ENCODE measurements around the gene RNF103. TPM values are rescaled to one million over a fixed set of nuclear protein-coding genes. Genes with fewer than 3 reads are reported as not detected.

RNF103 gene
- total and polyA plus RNA-seq, 2 of the 8 experiments (the other 6 are each of a cell fraction or from before 2014, with no cell fraction given): 3.3 to 7.4 TPM

- Histone ChIP-seq H2AK5ac (ENCODE audit: low read depth, low read length) (no peak overlapping the region), H3K27me3 (replicated peaks in 1 of 4; ENCODE audit: control insufficient read depth in 3 of 4, extremely low read depth in 1 of 4, insufficient read depth in 3 of 4, low read length in 3 of 4) (no peaks in the 10 kb centered on the region), H4K8ac (ENCODE audit: extremely low read depth, insufficient read depth, low read length) (peak overlapping the region; percentile 60), H3K56ac (replicated peaks; ENCODE audit: insufficient read length, low read depth, low read length) (no peak overlapping the region), H4K91ac (replicated peaks; ENCODE audit: insufficient read length, low read length) (no peak overlapping the region), H3K27ac (ENCODE audit: low read depth, low read length) (peak overlapping the region; percentile 81; the same call in 1 of the 2 replicates), H3K79me2 (ENCODE audit: control insufficient read depth in 1 of 2, insufficient read depth in 2 of 2, low read length in 2 of 2) (peaks cover 0 to 13% of the 10 kb centered on the region in 2 experiments; a peak in 2 of 4 replicates), H3K9ac (replicated peaks in 1 of 4; ENCODE audit: extremely low read depth in 1 of 4, low read depth in 3 of 4, low read length in 3 of 4) (peak overlapping the region in 3 of 4 experiments; percentile 67 to 93 (median 79); a peak in 6 of 7 replicates), H4K20me1 (replicated peaks in 1 of 2; ENCODE audit: control insufficient read depth in 1 of 2, insufficient read depth in 2 of 2, low read length in 2 of 2) (peaks cover 0 to 2% of the 10 kb centered on the region in 2 experiments), H3K36me3 (ENCODE audit: control insufficient read depth in 2 of 4, insufficient read depth in 4 of 4, low read length in 3 of 4) (peaks cover 0 to 5% (median 0%) of the 10 kb centered on the region in 4 experiments; a peak in 1 of 8 replicates), H3K79me1 (ENCODE audit: low read depth, low read length) (no peaks in the 10 kb centered on the region; the same call in 1 of the 2 replicates), H3K4ac (replicated peaks; ENCODE audit: insufficient read length, low read depth, low read length) (no peak overlapping the region), H2AFZ (ENCODE audit: low read length) (peak overlapping the region; percentile 78), H3K23me2 (ENCODE audit: low read depth, low read length) (peaks cover 10% of the 10 kb centered on the region; the same call in 1 of the 2 replicates), H3K18ac (ENCODE audit: extremely low read depth, low read length) (no peak overlapping the region; the same call in 1 of the 2 replicates), H2BK15ac (ENCODE audit: low read length) (no peak overlapping the region), H2BK120ac (replicated peaks; ENCODE audit: low read depth, low read length) (no peak overlapping the region), H2BK5ac (ENCODE audit: low read depth, low read length) (no peak overlapping the region), H3K23ac (ENCODE audit: insufficient read length) (no peak overlapping the region), H3K4me2 (ENCODE audit: insufficient read depth in 1 of 2, low read depth in 2 of 2, low read length in 2 of 2) (peak overlapping the region; percentile 76 to 98), H4K5ac (ENCODE audit: insufficient read length, low read depth, low read length) (no peak overlapping the region), H2BK12ac (ENCODE audit: low read depth, low read length) (no peak overlapping the region), H3K9me3 (ENCODE audit: insufficient read depth in 2 of 2, low read depth in 1 of 2, low read length in 1 of 2) (no peaks in the 10 kb centered on the region), H3K14ac (ENCODE audit: insufficient read length) (no peak overlapping the region), H3K4me3 (ENCODE audit: extremely low read depth in 1 of 4, insufficient read depth in 2 of 4, low read depth in 3 of 4, low read length in 4 of 4) (peak overlapping the region; percentile 76 to 99 (median 88)), H3K4me1 (replicated peaks in 1 of 4; ENCODE audit: control insufficient read depth in 3 of 4, insufficient read depth in 4 of 4, low read length in 3 of 4) (no peaks in the 10 kb centered on the region; a peak in 1 of 7 replicates), H2BK20ac (ENCODE audit: low read length) (no peak overlapping the region)
- ChIA-PET POLR2A (ENCODE audit: partially characterized antibody) (interaction anchor here (0.9 to 1.7 kb wide), 4 partner anchors 18 to 126 kb away, joined by 4 to 7 read pairs (median 4); partner anchors contain the start of gene CHMP3), CTCF (ENCODE audit: partially characterized antibody) (interaction anchor here (0.8 to 1.8 kb wide), 3 partner anchors 12 to 83 kb away, joined by 3 to 5 read pairs (median 4); no protein-coding TSS in a partner anchor)
- 3% methylated on average over 22 of the region's 29 CpGs; no CpG with 5 or more reads in 1 of the 2 experiments for WGBS, 2 experiments (ENCODE audit: extremely low coverage in 1 of 2, insufficient coverage in 1 of 2, insufficient read length in 1 of 2, insufficient replicate concordance in 2 of 2, low coverage in 1 of 2, low lambda C conversion rate in 2 of 2, missing lambda C conversion rate in 1 of 2)
- no peak for FAIRE-seq
- DNase-seq (ENCODE audit: low read depth in 1 of 2, low spot score in 2 of 2): peak in 1 of 2 experiments; percentile 51
- TF ChIP-seq EP300 (IDR thresholded peaks at IDR 0.05; ENCODE audit: borderline replicate concordance in 1 of 2, low read depth in 2 of 2, low read length in 2 of 2) (no peak), TEAD4 (IDR thresholded peaks at IDR 0.05; ENCODE audit: low read depth, low read length) (no peak), CBX8 (IDR thresholded peaks at IDR 0.05; ENCODE audit: borderline replicate concordance, low read depth, low read length) (no peak), HDAC2 (IDR thresholded peaks at IDR 0.05; ENCODE audit: borderline replicate concordance in 1 of 2, low read depth in 2 of 2, low read length in 2 of 2) (peak in 1 of 2 experiments; percentile 62; a peak in 1 of 4 replicates), RAD21 (IDR thresholded peaks at IDR 0.05 in 1 of 2, conservative IDR thresholded peaks at IDR 0.05 in 1 of 2; ENCODE audit: low read depth in 2 of 2, low read length in 2 of 2) (no peak), CTBP2 (IDR thresholded peaks at IDR 0.05; ENCODE audit: borderline replicate concordance, insufficient read depth, insufficient read length, low read length) (no peak), RBBP5 (IDR thresholded peaks at IDR 0.05; ENCODE audit: borderline replicate concordance, low read depth, low read length) (0 out of 2 replicates have a peak, but pooled peaks have one; percentile 31), SIN3A (conservative IDR thresholded peaks at IDR 0.05 in 1 of 2, IDR thresholded peaks at IDR 0.05 in 1 of 2; ENCODE audit: low read depth in 1 of 2, low read length in 2 of 2) (no peak), GTF2F1 (IDR thresholded peaks at IDR 0.05; ENCODE audit: borderline replicate concordance, low read depth, low read length) (no peak), KDM4A (IDR thresholded peaks at IDR 0.05; ENCODE audit: low read depth, low read length, severe bottlenecking) (peak; percentile 2)
Measured at GRCh38 chr2:86622519-86623042, 1.1 kb downstream of the RNF103 start.

Measured in H1 (cell line).